ENCODE data around the gene KLRC3. TPM values are rescaled to one million over a fixed set of nuclear protein-coding genes. Genes with fewer than 3 reads are reported as not detected.
A peak's percentile ranks its signal among the peaks of the same experiment; 100 is the strongest.

KLRC3 gene
- total and polyA plus RNA-seq, 8 donors, result 0.43 to 1.3 (median 1.3) TPM; not detected in 5

DNA sequence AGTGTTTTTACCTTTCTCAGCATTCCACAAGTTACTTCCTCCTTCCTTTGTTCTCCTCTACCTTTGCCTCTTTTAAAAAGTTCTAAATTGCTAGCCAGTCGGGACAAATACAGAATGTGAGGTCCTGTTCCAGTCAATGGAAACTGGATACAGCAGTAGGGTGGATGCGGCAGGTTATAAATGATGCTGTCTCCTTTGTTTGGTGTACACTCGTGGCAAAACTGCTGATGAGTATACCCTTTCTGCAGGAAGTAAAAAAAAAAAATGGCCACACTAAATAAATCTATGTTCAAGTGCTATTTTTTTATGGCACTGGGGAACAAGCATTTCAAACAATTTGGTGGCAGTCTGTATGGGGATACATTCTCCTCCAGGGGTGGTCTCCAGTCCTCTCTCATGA, 58.1 kb downstream of the KLRC3 start:
- Histone ChIP-seq H3K4me1 (peaks cover 29 to 62% (median 42%) of the 10 kb centered on the region in 4 donors), H3K36me3 (no peaks in the 10 kb centered on the region), H3K27me3 (no peaks in the 10 kb centered on the region), H3K27ac (peak overlapping the region; percentile 62 to 97 (median 93)), H3K4me3 (peak overlapping the region in 1 of 4 donors; percentile 3), H3K9me3 (no peaks in the 10 kb centered on the region)
- WGBS, 5 donors, result 35 to 47% (median 42%) methylated on average over 3 of the region's 3 CpGs
- intact Hi-C loops (cut with DNase I; ENCODE audit: low total_unique reads), result no loop called here
- TF ChIP-seq, protein P1, sequence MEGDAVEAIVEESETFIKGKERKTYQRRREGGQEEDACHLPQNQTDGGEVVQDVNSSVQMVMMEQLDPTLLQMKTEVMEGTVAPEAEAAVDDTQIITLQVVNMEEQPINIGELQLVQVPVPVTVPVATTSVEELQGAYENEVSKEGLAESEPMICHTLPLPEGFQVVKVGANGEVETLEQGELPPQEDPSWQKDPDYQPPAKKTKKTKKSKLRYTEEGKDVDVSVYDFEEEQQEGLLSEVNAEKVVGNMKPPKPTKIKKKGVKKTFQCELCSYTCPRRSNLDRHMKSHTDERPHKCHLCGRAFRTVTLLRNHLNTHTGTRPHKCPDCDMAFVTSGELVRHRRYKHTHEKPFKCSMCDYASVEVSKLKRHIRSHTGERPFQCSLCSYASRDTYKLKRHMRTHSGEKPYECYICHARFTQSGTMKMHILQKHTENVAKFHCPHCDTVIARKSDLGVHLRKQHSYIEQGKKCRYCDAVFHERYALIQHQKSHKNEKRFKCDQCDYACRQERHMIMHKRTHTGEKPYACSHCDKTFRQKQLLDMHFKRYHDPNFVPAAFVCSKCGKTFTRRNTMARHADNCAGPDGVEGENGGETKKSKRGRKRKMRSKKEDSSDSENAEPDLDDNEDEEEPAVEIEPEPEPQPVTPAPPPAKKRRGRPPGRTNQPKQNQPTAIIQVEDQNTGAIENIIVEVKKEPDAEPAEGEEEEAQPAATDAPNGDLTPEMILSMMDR (IDR thresholded peaks at IDR 0.05), result no peak
- TF ChIP-seq POLR2A (IDR thresholded peaks at IDR 0.05) (no peak), POLR2AphosphoS5 (IDR thresholded peaks at IDR 0.05) (no peak), EP300 (IDR thresholded peaks at IDR 0.05) (no peak)
- peak in 1 of 2 donors; percentile 21 for DNase-seq

Other genes with a start within 250 kb of the KLRC3 start
- 1 to 10 TPM in 2 of 5 donors, under 1 TPM in 1, not detected in 2; 0.55 to 4.5 (median 3.8) TPM for gene OLR1, start 248.5 kb downstream of the KLRC3 start, total RNA-seq
- 1 to 10 TPM in 2 of 3 donors, under 1 TPM in 1; 0.48 to 7.4 (median 5.7) TPM for gene OLR1, start 248.5 kb downstream of the KLRC3 start, polyA plus RNA-seq
- gene TMEM52B, start 241.6 kb downstream of the KLRC3 start, total RNA-seq, result under 1 TPM in 2 of 5 donors, not detected in 3; 0.14 to 0.89 TPM
- gene TMEM52B, start 241.6 kb downstream of the KLRC3 start, polyA plus RNA-seq, result 1 to 10 TPM in 1 of 3 donors, under 1 TPM in 1, not detected in 1; 0.31 to 1.4 TPM
- 100 to 1,000 TPM in 2 of 5 donors, 10 to 100 TPM in 3; 28.4 to 116 (median 91.0) TPM for gene GABARAPL1, start 207.7 kb downstream of the KLRC3 start, total RNA-seq
- gene GABARAPL1, start 207.7 kb downstream of the KLRC3 start, polyA plus RNA-seq, result 100 to 1,000 TPM in 2 of 3 donors, 10 to 100 TPM in 1; 63.5 to 133 (median 126) TPM
- gene KLRD1, start 112.7 kb downstream of the KLRC3 start, total RNA-seq, result 10 to 100 TPM in 1 of 5 donors, 1 to 10 TPM in 1, under 1 TPM in 2, not detected in 1; under 0.01 to 15.4 (median 1.4) TPM
- 1 to 10 TPM in 1 of 3 donors, under 1 TPM in 2; 0.48 to 1.5 (median 0.50) TPM for gene KLRD1, start 112.7 kb downstream of the KLRC3 start, polyA plus RNA-seq
- gene KLRK1, start 30.6 kb downstream of the KLRC3 start, total RNA-seq, result 10 to 100 TPM in 2 of 5 donors, 1 to 10 TPM in 1, not detected in 2; 2.0 to 17.4 (median 12.9) TPM
- gene KLRK1, start 30.6 kb downstream of the KLRC3 start, polyA plus RNA-seq, result 1 to 10 TPM in 2 of 3 donors, under 1 TPM in 1; 0.50 to 2.4 (median 2.0) TPM
- 1 to 10 TPM in 1 of 5 donors, not detected in 4; 1.3 TPM for gene KLRC4, start 10.8 kb downstream of the KLRC3 start, total RNA-seq
- under 1 TPM in 1 of 3 donors, not detected in 2; 0.13 TPM for gene KLRC4, start 10.8 kb downstream of the KLRC3 start, polyA plus RNA-seq
- gene KLRC2, start 15.4 kb upstream of the KLRC3 start, total RNA-seq, result 10 to 100 TPM in 1 of 5 donors, 1 to 10 TPM in 1, not detected in 3; 1.8 to 10.4 TPM
- 1 to 10 TPM in 1 of 3 donors, under 1 TPM in 1, not detected in 1; 0.10 to 2.1 TPM for gene KLRC2, start 15.4 kb upstream of the KLRC3 start, polyA plus RNA-seq
- 10 to 100 TPM in 1 of 5 donors, 1 to 10 TPM in 3, not detected in 1; 1.2 to 11.3 (median 3.2) TPM for gene KLRC1, start 32.8 kb upstream of the KLRC3 start, total RNA-seq
- 1 to 10 TPM in 1 of 3 donors, under 1 TPM in 2; 0.50 to 5.3 (median 0.58) TPM for gene KLRC1, start 32.8 kb upstream of the KLRC3 start, polyA plus RNA-seq
- 1 to 10 TPM in 1 of 5 donors, under 1 TPM in 1, not detected in 3; 0.92 to 3.2 TPM for gene EIF2S3B, start 85.3 kb upstream of the KLRC3 start, total RNA-seq
- gene EIF2S3B, start 85.3 kb upstream of the KLRC3 start, polyA plus RNA-seq, result 1 to 10 TPM in 1 of 3 donors, under 1 TPM in 2; 0.28 to 1.7 (median 0.92) TPM
- gene MAGOHB, start 193.0 kb upstream of the KLRC3 start, total RNA-seq, result 10 to 100 TPM in 2 of 5 donors, 1 to 10 TPM in 2, under 1 TPM in 1; 0.58 to 33.2 (median 7.2) TPM
- gene MAGOHB, start 193.0 kb upstream of the KLRC3 start, polyA plus RNA-seq, result 10 to 100 TPM; 24.0 to 26.7 (median 25.1) TPM

All from stomach (tissue), 9 donors.